HG03159 (cell line): Measurements from ENCODE around the gene TEX261.
"Not testable (repeated sequence)": the region's sequence is repeated elsewhere in the genome, so short reads cannot be mapped to it uniquely, and the experiment has no call there.

Experiments used
- ATAC-seq: cut with Tn5 transposase; IDR thresholded peaks from one replicate; pipeline ENCODE4 v1.9.1; 2021; ENCODE audit warnings: mild to moderate bottlenecking, moderate library complexity; ENCODE audit not compliant: unreplicated experiment

Gene TEX261

DNA sequence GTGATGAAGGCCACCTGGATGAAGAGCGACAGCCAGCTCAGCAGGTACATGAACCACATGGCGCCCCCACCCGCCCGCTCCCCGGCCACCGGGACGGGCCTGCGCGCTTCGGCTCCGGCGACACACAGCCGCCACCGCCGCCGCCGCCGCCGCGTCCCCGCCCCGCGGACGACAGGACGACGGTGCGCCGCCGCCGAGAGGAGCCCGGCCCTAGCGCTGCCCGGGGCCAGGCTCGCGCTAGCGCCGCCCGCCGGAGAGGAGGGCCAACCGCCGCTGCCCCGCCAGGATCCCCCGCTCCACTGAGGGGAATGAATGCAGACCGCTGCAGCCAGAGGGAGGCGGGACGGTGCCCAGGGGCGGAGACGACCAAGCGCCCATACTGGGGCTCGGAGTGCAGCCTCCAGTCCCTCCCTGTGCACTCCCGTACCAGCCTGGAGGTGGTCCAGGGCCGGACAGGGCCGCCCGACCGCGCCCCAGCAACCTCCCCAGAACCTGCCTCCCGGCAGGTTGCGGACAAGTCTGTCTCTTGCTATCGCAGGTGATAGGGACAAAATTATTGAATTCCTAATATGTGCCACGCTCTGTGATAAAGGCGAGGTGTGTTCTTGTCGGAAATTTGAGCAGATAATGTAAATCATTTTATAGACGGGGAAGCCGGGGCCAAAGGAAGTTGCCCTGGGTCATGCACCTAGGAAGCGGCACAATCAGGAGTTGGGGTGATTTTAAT, at the start of gene TEX261:
TEX261 (minus strand) TSS at position 175 of the 727 bp plus-strand sequence; CDS start at position 59, 116 bp downstream.
- peak; percentile 93 for ATAC-seq

DNA sequence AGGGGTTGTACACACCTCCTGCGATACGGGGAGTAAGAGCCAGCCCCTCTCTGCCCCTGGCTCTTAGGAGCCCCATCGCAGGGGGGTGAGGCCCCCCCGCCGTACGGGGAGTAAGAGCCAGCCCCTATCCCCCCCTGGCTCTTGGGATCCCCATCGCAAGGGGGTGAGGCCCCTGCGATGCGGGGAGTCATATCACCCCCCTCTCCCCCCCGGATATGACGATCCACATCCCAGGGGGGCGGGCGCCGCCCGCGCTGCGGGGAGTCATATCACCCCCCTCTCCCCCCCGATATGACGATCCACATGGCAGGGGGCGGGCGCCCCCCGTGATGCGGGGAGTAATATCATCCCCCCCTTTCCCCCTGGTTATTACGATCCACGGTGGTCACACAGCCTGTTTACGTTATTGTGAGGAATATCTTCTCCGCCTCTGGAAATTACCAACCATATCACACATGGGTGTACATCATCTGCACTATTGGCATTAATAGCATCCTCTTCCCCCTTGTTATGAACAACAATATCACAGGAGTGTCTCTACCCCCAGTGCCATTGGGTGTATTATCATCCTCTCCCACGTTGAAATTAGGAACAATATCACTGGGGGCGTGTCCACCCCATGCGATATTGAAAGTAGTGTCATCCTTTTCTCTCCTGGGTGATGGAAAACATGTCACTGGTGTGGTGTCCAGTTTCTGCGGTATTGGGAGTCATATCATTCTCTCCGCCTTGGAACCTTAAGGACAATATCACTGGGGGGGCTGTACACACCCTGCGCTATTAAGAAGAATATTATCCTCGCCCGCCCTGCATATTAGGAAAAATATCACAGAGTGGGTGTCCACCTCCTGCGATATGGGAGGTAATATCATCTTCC, 49.1 kb upstream of the TEX261 start:
- no peak for ATAC-seq

DNA sequence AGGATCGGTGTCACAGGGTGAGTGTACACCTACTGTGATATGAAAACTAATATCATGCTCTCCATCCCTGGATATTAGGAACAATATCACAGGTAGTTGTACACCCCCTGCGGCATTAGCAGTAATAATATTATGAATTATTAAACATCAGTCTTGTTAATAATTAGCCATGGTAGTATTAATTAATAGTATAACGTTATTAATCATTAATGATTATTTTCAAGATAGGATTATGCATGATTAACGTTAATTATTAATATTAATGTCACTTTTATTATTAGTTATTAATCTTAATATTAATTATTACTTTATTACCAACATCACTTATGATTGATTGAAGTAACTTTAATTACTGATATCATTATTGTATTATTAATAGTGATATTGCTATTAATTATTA, 47.6 kb upstream of the TEX261 start:
- no peak for ATAC-seq

DNA sequence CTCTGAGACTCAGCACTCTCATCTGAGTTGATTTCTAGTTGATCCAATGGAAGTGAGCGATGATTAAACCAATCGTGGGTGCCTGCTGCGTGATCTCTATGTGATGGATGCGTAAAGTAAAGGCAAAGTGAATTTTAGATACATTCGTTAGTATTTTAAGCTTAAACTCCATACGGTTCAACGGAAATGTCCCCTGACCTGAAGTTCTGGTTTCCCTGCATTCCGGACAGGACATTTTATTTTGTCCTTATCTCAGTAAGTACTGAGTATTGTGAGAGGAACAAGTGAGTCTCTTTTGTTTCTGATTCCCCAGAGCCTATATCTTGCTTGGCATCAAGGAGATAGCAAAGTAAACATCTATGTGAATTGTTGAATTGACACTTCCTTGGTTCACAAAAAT, 41.6 kb upstream of the TEX261 start:
- not testable (repeated sequence) for ATAC-seq

DNA sequence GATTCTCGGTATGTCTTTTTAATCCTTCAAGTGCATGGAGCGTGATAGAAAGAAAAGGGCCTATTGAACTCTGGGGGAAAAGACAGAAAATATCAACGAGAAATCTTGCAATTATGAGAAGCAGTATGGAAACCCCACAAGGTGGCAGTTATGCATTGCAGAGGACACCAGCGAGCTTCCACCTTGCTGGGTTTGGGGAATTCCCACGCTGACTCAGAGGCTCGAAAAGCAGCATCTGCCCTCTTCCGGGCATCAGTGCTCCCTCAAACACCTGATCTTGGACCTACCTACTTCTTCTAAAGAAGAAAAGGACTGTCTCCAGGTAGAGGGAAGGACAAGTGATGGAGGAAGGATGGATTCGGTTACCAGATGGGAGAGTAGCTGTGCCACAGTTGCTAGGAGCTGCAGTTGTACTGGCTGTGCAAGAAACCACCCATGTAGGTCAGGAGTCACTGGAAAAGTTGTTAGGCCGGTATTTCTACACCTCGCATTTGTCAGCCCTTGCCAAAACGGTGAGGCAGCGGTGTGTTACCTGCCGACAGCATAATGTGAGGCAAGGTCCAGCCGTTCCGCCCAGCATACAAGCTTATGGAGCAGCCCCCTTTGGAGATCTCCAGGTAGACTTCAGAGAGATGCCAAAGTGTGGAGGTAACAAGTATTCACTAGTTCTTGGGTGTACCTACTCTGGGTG, 29.0 kb upstream of the TEX261 start:
- not testable (repeated sequence) for ATAC-seq

DNA sequence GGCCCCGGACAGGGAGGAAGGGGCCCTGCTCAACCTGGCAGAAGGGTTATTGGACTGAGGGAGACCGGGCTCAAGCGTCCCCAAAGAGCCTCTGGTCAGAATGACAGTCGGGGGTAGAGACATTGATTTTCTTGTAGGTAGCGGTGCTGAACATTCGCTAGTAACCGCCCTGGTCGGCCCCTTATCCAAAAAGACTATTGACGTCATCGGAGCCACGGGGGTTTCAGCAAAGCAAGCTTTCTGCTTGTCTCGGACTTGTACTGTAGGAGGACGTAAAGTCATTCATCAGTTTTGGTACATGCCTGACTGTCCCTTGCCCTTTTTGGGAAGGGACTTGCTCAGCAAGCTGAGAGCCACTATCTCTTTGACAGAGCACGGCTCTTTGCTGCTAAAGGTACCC, 26.7 kb upstream of the TEX261 start:
- not testable (repeated sequence) for ATAC-seq

DNA sequence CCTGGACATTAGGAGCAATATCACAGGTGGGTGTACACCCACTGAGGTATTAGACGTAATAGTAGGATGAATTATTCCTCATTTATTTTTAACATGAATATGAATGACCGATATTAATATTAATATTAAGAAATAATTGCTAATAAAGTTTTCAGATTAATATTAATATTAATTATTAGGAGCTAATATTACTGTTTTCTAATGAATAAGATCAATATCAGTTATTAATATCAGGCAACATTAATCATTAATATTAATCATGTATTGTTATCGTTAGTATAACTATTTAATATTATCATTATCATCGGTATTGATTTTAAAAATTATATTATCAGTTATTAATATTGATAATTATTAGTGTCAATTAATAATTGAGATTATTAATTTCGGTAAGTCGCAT, 25.3 kb upstream of the TEX261 start:
- ATAC-seq: not testable (repeated sequence)

DNA sequence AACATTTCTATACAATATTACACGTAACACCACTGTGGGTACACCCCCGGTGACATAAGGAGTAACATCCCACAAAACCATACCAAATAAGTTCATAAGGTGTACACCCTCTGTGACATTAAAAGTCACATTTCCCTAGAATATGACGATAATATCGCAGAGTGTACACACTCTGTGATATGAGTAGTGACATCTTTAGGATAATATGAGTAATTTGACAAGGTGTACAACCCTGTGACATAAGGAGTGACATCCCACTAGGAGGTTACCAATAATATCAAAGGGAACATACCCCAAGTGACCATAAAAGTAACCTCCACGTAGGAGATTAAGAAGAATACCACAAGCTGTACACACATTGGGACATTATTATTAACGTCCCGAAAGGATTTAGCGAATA, 24.0 kb upstream of the TEX261 start:
- no peak for ATAC-seq

DNA sequence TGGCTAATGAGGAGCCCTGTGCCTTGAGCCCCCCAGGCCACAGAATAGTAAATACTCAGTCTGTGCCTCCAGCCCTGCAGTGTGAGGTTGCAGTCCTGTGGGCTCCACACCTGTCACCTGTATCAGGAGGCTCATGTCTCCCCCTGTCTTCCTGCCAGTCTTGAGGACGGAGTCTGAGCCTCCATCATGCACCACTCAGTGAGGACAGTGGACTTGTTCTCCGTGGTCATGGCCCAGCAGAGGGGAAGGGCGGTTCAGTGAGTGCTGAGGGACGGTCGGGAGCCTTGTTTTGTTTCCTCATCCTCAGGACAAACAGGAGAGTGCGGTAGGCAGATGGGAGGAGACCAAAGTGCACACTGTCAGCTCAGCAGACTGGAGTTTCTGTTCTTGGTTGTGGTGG, 17.1 kb upstream of the TEX261 start:
- ATAC-seq: not testable (repeated sequence)

- ATAC-seq: no peak
Observed at GRCh38 chr2:71008342-71008741, 13.7 kb upstream of the TEX261 start.

DNA sequence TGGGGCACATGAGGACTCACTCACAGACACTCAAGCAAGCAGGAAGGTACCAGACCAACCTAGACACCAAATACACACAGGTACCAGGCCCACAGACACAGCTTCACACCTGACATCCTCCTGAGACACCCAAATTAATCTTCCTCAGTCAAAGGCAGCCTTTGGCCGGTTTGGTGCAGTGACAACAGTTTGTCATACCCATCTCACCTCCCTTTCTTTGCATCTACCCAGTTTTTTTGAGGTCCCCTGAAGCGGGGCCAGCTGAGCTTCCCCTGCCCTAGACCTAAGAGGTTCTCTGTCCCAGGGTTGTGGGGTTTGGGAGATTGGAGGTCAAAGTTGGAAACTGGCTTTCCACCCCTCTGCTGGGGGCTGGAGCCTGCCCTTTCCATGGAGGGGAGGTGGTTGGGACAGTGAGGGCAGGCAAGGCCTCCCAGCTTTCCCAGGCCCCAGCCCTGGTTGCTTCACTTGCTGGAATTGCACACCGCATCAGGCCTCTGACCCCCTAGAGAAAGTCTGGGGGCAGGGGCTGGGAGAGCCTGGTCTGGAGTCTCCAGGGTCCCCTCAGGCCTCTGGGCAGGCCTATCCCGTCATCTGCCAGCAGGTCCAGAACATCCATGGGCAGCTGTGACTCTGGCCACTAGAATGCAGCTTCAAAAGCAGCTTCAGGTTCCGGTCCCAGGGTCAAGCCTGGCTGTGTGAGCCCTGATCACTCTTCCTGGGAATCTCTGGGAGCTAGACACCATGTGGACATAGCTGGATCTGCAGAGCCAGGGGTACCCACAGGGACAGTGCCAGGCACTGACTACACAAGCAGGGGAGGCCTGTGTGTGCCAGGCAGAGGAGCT, 12.5 kb upstream of the TEX261 start:
- no peak for ATAC-seq

- no peak for ATAC-seq
Observed at GRCh38 chr2:71006323-71006722, 11.7 kb upstream of the TEX261 start.

DNA sequence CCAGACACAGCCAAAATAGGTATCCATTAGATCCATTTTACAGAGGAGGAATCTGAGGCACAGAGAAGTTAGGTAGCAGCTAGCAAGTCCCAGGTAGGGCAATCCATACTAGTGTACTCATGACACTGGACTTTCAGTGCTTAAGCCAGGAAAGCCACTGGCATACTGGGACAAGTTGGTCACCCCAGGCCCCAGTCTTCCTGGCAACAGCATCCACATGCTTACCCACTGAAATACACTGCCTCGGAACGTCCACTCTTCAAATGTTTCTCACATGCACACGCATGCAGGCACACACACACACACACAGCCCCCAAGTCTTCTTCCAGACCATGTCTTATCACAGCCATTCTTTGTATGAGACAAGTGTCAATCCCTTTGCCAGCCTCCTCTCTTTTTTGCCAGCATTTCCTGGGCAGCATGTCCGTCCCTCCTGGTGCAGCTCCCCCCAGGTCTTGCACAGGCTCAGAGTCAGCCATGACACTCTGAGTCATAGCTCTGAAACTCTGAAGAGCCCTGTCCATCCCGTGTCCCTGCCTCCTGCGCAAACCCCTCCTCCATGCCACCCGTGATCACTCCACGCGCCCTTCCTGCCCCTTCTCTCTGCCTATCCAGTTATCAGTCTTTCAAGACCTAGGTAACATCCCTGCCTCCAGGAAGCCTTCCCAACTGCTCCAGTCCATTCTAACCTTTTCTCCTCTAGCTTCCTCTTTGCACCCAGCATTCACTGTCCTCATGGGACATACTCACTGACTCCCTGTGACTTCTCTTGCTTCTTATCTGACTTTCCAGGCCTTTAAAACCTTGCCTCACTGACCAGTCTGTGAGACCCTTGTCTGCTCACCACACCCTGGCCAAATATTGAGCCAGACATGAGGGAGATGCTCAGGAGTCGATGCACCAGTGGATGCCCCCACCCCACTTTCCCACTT, 10.9 kb upstream of the TEX261 start:
- no peak for ATAC-seq

DNA sequence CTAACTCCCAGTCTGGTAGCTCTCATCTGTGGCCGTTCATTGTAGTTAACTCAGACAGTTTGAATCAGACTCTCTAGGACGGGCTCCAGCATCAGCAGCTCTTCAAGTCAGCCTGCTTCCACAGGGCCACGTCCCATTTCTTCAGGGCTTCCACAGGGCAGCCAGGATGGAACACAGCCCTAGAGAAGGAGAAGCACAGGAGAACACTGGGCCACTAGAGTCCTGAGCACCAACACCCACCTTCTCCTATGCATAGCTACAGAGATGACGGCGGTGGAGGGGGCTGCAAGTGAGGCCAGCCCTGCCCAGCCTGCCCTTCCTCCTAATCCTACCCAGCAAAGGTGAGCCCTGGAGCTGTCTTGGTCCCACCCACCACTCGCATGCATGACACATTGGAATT, 10.2 kb upstream of the TEX261 start:
- ATAC-seq: no peak

DNA sequence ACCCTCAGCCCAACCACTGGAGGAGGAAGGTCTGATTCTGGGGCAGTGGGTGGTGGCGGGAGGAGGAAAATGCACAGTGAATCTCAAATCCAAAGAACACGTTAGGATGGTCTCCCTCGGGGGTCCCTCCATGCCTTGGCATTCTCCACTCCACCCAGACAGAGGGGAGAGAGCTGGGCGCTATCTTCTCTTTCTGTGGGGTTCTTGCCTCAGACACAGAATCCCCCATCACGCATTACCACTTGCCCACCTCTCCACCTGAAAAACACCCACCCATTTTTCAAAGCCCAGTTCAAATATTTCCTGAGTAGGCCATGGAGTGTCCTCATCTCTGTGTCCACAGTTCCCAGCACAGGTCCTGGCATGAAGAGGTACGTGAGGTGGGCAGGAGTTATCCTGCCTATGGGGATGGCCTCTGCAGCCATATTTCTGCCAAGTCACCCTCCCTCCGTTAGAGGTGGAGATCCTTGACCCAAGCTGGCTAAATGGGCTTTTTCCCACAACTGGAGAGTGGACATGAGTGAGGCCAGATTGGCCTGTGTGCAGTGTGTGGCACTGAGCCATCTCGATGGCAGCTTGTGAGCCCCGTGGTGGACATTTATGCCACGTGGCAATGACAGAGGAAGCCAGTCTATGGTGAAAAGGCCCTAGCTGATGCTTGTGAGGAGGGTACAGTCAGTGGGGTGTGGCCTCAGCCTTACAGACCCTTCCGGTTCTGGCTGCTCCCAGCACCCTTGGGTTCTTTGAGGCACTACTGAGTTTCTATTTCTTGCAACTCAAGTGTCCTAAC, 9.5 kb upstream of the TEX261 start:
- ATAC-seq: no peak

DNA sequence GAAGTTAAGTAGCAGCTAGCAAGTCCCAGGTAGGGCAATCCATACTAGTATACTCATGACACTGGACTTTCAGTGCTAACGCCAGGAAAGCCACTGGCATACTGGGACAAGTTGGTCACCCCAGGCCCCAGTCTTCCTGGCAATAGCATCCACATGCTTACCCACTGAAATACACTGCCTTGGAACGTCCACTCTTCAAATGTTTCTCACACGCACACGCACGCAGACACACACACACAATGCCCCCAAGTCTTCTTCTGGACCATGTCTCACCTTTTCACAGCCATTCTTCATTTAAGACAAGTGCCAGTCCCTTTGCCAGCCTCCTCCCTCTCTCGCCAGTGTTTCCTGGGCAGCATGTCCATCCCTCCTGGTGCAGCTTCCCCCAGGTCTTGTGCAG, 8.7 kb upstream of the TEX261 start:
- ATAC-seq: no peak

GRCh38 chr2:71001981-71002570, 7.4 kb upstream of the TEX261 start:
- ATAC-seq: no peak

DNA sequence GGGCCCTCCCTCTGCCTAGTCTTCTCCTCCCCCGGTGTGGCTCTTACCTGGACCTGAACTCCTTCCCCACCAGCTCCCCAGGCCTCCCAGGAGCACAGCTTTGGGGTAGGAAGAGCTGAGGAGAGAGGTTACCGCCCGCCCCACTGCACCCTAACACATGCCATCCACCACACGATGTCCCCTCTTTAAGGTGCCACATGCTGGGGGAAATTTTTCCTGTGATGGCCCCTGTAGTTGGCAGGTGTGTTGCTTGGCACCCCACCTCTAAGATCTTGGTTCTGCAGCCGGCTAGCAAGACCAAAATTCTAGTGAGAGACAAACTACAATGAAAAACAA, 6.9 kb upstream of the TEX261 start:
- ATAC-seq: no peak
